Cardiac fibroblast (primary cell): ENCODE measurements around the gene KDSR.

Experiments
- DNase-seq, 2 donors: peaks; one replicate each; pipeline versions ENCODE4 v3.0.0 to v3.0.0-alpha.2; 2010; ENCODE audit warnings: low read depth in 2 of 2
- H3K4me3 ChIP-seq, 2 donors: replicated peaks in 1 of 2; 1 replicate in 1 of 2; 2 replicates in 1 of 2; pipeline ENCODE4 v1.5.1; 2011; ENCODE audit warnings: low read depth in 2 of 2, low read length in 2 of 2, mild to moderate bottlenecking in 2 of 2, moderate library complexity in 1 of 2
- TF ChIP-seq, protein P1 (sequence below): IDR thresholded peaks from one replicate; pipeline ENCODE4 v1.5.1; 2011; ENCODE audit warnings: low read depth, mild to moderate bottlenecking, low read length, inconsistent platforms

KDSR gene

DNA sequence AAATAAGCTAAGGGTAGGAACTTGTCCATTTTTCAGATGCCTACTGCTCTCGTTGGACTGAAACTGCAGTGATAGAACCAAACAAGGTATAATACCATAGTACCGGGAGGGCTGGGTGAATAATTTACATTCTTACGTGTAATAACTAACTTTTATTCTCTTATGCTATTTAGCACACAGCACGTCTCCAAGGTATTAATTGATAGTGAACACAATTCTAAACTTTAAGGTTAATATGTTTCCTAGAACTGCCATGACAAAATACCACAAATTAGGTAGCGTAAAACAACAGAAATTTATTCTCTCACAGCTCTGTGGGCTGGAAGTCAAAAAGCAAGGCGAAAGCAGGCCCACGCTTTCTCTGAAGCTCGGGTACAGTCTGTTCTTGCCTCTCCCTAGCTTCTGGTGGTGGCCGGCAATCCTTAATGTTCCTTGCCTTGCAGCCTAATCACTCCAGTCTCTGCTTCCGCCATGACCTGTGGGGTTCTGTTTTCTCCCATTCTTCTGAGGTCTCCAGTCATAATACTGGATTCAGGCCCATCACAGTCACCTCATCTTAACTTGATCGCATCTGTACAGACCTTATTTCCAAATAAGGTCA, 41.8 kb downstream of the KDSR start:
- TF ChIP-seq, protein P1, sequence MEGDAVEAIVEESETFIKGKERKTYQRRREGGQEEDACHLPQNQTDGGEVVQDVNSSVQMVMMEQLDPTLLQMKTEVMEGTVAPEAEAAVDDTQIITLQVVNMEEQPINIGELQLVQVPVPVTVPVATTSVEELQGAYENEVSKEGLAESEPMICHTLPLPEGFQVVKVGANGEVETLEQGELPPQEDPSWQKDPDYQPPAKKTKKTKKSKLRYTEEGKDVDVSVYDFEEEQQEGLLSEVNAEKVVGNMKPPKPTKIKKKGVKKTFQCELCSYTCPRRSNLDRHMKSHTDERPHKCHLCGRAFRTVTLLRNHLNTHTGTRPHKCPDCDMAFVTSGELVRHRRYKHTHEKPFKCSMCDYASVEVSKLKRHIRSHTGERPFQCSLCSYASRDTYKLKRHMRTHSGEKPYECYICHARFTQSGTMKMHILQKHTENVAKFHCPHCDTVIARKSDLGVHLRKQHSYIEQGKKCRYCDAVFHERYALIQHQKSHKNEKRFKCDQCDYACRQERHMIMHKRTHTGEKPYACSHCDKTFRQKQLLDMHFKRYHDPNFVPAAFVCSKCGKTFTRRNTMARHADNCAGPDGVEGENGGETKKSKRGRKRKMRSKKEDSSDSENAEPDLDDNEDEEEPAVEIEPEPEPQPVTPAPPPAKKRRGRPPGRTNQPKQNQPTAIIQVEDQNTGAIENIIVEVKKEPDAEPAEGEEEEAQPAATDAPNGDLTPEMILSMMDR = no peak
- no peak overlapping the region for H3K4me3 ChIP-seq
- DNase-seq = no peak

DNA sequence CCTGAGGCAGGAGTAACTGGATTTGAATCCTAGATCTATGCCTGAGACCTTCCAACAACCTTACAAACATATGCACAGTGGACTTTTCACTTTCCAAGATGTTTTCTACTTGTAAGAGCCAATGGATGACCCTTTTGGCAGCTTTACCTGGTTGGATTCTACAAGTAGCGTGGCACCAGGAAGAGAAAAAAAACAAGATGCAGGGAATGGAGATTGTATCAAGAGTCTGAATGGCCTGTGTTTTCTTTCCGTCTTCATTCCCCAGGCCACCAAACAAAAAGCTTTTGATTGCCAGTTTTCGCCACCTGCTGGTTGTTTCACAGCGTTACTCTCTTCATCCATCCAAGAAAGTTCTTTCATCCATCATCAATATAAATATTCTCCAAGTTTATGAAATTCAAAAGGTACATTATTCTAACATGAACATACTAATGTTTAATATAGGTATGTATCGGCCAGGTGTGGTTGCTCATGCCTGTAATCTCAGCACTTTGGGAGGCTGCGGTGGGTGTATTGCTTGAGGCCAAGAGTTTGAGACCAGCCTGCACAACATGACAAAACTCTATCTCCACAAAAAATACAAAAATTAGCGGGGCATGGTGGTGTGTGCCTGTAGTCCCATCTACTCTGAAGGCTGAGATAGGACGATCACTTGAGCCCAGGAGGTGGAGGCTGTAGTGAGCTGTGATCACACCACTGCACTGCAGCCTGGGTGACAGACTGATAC, 43.9 kb downstream of the KDSR start:
- peak; percentile 84 to 86 for DNase-seq
- TF ChIP-seq, protein P1 = peak; percentile 74
- no peak overlapping the region for H3K4me3 ChIP-seq

DNA sequence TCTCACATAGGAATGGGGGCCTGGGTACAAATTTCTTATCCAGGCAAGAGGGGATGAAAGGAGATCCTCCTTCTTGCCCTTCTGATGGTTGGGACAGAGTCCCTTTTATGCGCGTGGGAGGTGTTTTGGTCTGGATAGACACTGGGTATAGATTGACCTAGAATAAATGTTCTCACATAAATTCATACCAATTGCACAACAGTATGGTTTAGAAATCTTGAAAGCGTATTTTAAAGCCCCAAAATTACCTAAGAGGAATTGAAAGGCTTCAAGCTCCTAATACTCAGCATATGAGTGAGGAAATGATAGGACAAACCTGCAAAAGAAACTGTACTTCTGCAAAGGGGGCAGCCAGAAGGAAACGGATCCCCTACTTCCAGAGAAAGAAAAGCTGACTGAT, 44.8 kb downstream of the KDSR start:
- DNase-seq = peak in 1 of 2 donors; percentile 10
- no peak overlapping the region for H3K4me3 ChIP-seq
- TF ChIP-seq, protein P1 = no peak

DNA sequence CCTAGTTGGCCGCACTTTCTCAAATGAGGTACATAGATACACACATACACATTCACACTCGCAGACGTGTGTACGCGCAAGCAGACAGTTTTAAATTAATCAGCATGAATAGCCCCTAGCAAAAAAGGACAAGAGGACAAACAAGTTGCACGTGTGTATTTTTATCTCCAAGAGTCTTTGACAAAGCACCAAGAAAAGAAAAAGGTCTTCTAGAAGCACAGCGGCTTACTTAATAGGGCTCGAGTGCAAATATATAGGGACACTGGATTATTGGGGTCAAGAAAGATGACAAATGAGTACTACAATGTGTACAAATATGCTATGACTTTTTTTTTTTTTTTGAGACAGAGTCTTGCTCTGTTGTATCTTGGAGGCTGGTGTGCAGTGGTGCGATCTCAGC, 45.7 kb downstream of the KDSR start:
- no peak overlapping the region for H3K4me3 ChIP-seq

DNA sequence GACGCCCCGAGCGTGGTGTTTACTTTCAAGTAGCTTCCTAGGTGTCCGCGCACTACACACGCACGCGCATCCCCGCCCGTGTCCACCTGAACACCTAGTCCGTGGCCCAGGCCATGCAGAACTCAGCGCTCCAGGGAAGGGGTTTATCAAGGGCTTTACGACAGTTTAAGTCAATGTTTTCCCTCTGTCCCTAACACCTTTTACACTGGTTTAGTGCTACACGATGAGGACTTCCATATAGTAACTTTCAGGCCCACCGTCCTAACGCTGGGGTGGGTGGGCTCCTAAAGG, 46.1 kb downstream of the KDSR start:
- peak overlapping the region; percentile 46 to 64 for H3K4me3 ChIP-seq
- TF ChIP-seq, protein P1 = no peak
- DNase-seq = no peak

More for the DNA sequence above, 45.7 kb downstream of the KDSR start:
- DNase-seq = no peak
- TF ChIP-seq, protein P1 = no peak

DNA sequence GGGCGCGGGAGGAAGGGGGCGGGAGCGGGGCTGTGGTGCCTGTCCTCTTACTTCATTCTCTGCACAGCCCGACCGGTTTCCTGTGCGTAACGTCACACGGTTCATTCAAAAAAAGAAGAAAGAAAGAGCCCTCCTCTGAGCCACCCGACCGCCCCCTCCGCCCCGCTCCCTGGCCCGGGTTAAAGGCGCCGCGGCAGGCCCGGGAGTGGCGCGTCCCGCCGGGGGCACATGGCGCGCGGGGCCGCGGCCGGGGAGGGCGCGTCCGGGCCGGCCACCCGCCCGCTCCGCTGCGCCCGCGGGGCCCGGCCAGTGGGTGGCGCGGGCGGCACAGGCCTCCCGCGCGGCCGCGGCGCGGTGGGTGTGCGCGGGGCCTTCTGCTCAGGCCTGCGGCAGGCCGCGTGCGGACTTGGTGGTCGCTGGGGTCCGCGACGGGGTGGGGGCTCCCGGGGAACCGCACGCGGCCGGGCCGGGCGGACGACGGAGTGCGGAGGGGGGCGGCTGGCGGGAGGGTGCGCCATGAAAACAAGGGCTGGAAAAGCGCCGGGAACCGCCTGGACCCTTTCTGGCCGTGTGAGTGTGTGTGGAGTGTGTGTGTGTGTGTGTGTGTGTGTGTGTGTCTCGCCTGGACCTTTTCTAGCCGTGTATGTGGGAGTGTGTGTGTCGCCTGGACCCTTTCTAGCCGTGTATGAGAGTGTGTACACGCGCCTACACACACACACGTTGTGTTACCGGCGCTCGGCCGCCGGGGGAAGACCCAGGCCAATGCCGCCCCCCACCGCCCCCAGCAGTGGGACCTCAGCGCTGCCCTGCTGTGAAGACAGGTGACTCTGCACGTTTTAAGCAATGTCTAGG, 46.7 kb downstream of the KDSR start:
- TF ChIP-seq, protein P1 = no peak
- peak; percentile 85 to 90 for DNase-seq

More for the DNA sequence above, 46.7 kb downstream of the KDSR start:
- peak overlapping the region; percentile 46 to 64 for H3K4me3 ChIP-seq
